GM19452 (cell line): Measurements from ENCODE around the gene TMEM31.
"Not testable (repeated sequence)": the region's sequence is repeated elsewhere in the genome, so short reads cannot be mapped to it uniquely, and the experiment has no call there.

Source experiments
- ATAC-seq: cut with Tn5 transposase; IDR thresholded peaks from one replicate; pipeline ENCODE4 v1.9.1; 2021; ENCODE audit not compliant: unreplicated experiment

The TMEM31 gene

DNA sequence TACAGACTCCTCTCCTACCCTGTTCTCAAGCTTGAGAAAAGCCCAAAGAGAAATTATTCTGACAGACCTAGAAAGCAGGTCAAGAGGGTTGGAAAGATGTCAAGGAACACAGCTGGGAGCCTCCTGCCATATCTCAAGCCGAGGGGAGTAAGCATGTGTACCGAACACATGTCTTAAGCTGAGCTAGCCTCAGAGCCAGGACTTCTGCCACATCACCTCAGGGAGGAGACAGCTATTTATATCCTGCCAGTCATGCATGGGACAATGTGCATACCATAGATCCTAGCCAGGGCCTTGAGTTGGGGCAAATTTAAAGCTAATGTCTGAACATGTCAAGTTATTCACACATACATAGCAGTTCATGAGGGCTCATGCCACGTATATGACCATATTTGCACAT is 11.8 kb downstream of the TMEM31 start:
- no peak for ATAC-seq

DNA sequence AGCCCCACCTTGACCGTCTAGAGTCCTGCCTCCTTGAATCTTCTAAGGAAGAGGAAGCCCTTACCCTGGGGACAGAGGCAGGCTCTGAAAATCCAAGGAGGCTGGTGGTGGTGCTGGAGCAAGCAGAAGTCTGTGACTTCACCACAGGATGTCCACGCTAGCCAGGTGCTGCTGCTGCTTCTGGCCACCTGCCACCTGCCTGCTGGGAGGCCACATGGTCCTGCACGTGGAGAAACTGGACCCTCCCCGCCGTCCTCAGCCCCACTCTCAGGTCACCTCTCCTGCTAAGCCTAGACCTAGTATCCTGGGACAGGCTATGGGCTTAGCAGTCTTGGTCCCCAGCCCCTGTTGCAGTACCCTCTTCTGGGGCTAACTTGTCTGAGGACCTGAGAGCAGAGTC is 15.8 kb downstream of the TMEM31 start:
- ATAC-seq, result no peak

DNA sequence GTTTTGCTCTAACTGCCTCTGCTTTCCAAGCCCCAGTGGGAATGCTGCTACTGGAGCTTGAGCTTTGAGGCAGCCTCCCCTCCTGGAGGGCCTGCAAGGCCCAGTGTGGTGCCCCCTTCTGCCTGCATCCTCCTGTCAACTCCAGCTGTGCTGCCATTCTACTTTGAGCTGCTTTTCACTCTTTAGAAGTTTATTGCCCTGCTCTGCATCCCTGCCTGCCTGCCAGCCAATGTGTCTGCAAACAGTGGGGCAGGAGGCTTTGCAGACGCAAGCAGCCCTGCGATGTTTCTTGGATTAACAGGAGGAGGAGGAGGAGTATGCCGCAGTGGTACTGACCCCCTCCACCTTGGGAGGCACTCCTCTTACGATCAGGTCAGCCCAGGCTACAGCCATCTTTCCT is 16.4 kb downstream of the TMEM31 start:
- no peak for ATAC-seq

DNA sequence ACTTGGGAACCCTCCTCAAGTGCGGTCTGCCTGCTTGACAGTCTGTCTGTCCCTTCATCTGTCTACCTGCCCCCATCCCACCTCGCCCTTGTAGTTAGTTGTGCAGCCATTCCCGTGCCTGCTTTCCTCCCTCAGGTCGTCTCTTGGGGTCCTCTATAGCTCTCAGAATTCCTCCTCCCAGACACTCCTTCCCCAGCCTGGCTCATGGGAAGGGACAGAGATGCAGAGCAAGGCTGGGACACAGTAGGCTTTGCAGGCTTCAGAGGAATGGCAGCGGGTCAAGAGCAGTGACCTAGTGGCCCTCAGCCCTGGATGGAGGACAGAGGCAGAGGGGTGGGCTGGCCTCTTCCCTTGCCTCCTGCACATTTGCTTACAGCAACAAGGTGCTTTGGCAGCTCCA is 18.3 kb downstream of the TMEM31 start:
- ATAC-seq, result no peak

DNA sequence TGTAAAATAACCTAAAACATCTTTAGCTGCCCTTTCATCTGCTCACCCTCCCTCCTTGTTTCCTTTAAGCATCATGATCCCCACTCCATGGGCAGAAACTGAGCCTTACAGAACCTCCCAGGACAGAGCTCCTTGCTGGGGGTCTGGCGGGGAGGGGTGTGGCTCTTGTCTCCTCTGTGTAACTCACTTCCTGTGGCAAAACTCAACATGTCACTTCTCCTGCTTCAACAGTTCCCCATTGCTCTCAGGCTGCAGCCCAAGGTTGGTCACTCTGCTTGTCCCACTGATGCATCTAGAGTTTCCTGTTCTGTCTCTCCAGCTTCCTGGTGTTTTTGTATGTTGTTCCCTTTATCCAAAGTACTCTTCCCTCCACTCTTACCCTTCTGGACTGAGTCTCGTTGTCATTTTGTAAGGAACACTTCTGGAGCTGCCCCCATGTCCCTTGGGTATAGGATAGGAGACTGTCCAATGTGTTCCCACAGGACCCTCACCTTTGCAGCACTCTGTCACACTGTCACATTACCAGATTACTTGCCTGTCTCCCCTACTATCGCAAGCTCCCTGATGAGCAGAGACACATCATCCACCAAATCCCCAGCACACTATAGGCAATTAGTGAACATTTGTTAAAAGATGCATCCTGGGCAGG is 19.6 kb downstream of the TMEM31 start:
- ATAC-seq, result no peak

DNA sequence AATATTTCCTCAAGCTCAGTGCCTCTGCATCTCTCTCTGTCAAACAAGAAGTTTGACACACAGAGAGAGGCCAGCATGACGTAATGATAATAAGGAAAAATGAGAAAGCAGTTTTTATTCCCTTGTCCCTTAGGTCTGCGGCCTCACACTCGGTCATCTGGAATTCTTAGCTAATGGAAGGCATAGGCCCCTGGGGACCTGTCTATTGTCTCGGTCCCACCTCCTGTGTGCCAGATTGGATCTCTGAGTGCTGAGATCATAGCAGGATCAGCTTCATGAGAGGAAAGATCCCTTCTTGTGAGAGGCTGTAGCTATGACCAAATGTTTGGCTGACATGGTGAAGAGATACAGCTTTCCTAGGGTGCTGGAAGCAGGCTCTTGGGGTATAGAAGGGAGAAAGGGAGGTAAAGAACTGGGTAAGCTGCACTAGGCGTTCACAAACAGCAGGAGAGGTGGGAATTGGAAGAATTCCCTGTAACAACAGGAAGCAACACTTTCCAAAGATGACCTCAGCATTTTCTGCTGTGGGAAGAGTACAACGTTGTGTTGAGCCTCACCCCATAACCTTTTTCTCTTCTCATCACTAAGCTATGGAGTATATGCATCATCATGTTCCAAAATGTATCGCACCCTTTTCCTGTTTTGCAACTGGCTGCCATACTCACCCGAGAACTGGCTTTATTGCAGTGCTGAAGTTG is 20.2 kb downstream of the TMEM31 start:
- ATAC-seq, result no peak

DNA sequence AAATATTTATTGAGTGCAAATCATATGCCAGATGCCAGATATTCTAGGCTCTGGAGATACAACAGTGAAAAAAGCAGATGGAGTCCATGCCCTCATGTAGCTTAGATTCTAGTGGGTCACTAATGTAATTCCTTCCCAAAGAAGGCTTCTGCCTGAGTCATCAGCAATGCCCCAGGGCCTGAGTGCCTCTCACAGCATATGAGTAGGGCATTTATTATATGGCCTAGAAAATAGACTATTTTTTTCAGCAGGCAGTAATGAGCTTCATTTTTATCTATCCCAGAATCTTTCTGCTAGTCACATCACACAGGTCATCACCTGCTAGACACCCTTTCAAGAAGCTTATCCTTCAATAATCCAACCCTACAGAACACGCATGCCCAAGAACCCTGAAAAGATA is 22.3 kb downstream of the TMEM31 start:
- ATAC-seq, result no peak

DNA sequence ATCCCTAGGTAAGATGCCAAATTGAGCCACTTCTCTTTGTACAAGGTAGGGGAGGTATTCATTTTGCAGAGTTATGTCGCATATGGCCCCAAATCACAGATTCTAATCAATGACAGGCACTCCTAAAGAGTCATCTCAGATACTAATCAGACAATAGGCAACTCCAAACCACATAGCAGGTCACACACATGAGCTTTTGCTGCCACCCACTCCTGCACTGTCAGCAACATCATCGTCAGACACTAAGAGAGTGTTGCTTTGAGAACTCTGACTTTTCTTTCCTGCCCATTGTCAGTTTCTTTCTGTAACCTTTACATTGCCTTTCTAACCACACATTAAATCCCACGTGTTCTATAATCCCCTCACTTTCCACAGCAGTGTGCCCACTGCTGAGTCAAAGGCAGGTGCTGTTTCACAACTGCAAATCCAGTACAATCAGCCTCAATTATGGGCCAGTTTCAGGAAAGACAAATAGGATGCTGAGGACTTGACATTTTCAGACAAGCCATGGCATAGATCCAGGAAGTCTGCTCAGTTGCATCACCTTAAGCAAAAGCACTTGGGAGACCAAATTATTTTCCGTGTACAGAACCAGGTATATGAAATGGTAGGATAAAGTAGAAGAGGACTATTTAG is 23.5 kb downstream of the TMEM31 start:
- no peak for ATAC-seq

DNA sequence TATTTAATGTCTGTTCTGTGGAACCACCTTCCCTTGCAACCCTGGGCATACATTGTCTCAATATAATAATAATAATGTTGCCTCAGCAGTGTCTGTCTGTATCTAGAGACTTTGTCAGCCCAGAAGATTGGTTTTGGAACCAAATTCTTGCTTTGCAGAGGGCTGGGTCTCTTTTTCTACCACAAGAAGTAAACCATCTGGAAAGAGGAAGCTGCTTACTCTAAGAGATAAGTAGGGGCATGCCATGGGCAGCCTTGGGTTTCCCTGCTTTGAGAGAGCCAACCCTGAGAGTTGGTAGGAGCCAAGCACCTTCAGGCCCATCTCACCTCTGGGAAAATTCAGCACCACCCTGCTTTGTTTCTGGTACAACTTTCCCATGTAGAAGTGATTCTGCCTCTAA is 27.0 kb downstream of the TMEM31 start:
- ATAC-seq, result no peak

DNA sequence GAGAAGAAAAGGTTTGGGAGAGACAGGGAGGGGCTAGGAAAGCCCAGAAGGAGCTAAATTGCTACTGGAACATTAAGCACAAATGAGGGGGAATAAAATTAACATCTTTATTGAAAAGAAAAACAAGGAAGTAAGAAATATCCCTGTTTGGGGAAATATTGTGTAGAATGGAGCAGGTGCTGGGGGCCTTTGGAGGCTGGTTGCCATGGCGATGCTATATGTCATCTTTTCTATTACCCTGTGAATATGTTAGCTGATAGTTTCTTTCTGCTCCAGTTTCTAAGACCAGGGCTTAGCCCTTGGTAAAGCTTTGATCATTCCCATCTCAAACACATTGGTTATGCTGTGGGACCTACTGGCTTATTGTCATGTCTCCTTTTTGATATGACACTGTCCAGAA is 28.7 kb downstream of the TMEM31 start:
- ATAC-seq, result no peak

DNA sequence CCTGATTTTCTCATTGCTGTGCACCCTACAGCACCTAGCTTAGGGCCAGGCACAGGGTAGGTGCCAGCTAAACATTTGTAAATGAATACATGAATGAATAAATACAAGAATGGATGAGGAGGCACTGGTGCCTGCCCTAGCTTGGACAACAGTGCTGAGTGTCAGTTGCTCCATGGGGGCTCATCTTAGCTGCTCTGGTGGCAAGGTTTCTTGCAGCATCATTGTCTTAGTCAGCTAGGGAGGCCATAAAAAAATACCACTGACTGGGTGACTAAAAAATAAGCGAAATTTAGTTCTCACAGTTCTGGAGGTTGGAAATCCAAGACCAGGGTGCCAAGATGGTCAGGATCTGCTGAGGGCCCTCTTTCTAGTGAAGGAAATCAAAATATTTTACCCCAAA is 31.2 kb downstream of the TMEM31 start:
- ATAC-seq, result no peak

DNA sequence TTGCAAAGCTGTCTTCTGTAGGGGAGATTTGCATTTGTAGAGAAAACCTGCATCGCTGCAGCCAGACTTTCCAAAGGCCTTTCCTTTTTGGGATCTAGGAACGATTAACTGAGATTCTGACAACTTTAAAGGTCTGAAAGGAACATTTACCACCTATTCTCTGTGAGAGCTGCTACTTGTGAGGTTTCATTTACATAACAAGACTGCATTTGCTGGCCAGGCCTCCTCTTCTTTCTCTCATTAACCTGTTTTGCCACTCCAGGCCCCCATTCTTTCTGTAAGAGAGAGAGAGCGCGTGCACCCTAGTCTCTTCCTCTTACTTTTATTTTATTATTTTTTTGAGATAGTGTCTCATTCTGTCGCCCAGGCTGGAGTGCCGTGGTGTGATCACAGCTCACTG is 31.6 kb downstream of the TMEM31 start:
- no peak for ATAC-seq

DNA sequence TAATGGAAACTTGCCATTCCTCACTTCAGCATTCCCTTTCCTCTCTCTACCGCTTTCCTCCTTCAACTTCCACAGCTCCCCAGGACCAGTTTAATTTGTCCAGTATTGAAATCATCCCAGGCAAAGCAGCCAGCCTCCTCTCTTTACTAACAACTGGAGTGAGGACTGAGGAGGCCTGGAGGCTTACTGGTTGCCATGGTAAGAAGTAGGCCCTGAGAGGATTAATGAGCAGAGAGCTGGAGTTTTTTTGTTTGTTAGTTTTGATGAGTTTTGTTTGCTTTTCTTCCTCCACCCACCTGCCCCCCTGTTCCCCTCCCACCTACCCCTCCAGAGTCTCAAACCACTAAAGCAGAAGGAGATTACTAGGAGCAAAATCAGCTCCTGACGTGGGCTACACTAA is 36.5 kb downstream of the TMEM31 start:
- no peak for ATAC-seq

DNA sequence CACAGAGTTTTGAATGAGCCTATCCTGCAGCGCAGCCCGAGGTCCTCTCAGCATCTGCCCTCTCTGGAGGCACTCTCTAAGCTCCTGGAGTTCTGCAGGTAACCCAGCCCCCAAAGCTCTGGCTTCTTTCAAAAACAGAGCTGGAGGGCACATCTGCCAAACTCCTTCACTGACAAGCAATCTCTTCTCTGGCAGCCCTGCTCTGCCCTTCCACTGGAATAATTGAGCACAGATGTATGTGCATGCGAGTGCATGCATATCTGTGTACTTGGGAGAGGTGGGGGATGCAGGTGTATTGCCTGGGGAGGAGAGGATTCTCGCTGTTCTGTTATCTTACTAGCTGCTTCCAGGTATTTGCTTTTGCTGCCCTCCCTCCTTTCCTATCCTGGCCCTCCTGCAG is 43.7 kb downstream of the TMEM31 start:
- no peak for ATAC-seq

DNA sequence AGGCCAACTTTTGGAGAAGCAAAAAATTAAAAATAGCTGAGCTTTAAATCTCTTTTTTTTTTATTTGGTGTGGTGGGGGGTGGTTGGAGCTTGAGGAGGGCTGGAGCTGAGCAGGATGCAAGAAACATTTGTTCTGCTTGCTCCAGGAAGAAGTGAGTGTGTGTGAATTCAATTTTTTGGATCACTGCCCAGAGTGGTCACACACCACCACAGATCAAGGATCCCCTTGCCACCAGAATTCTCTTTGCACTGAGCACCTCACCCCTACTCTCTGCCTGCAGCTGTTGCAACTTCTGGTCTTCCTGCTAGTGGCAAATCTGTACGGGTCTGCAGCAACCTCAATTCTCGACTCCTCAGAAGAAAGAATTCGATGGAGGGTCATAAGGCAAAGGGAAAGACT is 46.0 kb downstream of the TMEM31 start:
- ATAC-seq, result no peak

DNA sequence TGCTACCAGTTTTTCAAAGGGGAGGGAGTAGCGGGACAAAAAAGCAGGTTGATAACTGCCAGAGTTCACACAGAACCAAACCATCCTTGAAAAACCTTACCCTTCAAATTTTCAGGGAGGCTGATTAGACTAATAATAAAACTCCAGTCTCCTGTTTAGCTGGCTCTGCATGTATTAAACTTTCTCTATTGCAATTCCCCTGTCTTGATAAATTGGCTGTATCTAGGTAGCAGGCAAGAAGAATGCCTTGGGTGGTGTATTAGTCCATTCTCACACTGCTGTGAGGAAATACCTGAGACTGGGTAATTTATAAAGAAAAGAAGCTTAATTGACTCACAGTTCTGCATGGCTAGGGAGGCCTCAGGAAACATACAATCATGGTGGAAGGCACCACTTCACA is 47.8 kb downstream of the TMEM31 start:
- no peak for ATAC-seq

DNA sequence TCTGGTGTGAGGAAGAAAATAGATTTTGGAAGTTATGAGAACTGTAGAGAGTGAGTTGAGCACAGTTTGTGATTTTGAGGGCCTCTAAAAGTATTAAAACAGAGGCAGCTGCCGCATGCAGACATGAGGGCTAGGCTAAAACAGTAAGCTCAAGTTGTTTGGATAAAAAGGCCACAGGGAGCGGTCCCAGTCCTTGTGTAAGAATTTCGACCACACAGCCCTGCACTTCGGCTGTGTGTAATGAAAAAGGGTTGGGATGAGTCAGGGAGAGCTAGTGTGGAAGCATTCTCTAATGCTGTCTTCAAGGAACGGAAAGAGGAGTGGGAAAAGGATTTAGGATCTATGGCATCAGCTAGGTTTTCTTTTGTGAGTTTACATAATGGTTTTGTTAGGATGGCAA is 52.8 kb downstream of the TMEM31 start:
- not testable (repeated sequence) for ATAC-seq
